ENCODE measurements around the gene OR2T34. TPM values are rescaled to one million over a fixed set of nuclear protein-coding genes. Genes with fewer than 3 reads are reported as not detected.
"Not testable (repeated sequence)": the region's sequence is repeated elsewhere in the genome, so short reads cannot be mapped to it uniquely, and the experiment has no call there.

OR2T34 gene, protein sequence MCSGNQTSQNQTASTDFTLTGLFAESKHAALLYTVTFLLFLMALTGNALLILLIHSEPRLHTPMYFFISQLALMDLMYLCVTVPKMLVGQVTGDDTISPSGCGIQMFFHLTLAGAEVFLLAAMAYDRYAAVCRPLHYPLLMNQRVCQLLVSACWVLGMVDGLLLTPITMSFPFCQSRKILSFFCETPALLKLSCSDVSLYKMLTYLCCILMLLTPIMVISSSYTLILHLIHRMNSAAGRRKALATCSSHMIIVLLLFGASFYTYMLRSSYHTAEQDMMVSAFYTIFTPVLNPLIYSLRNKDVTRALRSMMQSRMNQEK
- not detected for total RNA-seq

- H3K27ac Mint-ChIP-seq; CTCF ChIA-PET; intact Hi-C loops (cut with micrococcal nuclease); H3K4me3 Mint-ChIP-seq; H3K9me3 Mint-ChIP-seq; H3K27me3 Mint-ChIP-seq (ENCODE audit: low read depth); DNase-seq; H3K36me3 Mint-ChIP-seq (ENCODE audit: low read depth): not testable (repeated sequence)
- H3K4me1 Mint-ChIP-seq (ENCODE audit: low read depth) = peaks cover 11% of the 10 kb centered on the region
Observed at GRCh38 chr1:248574657-248575056, at the start of gene OR2T34. TSS of gene OR2T34 (minus strand) at chr1:248574757. CDS start at chr1:248574757, 0 bp downstream.

DNA sequence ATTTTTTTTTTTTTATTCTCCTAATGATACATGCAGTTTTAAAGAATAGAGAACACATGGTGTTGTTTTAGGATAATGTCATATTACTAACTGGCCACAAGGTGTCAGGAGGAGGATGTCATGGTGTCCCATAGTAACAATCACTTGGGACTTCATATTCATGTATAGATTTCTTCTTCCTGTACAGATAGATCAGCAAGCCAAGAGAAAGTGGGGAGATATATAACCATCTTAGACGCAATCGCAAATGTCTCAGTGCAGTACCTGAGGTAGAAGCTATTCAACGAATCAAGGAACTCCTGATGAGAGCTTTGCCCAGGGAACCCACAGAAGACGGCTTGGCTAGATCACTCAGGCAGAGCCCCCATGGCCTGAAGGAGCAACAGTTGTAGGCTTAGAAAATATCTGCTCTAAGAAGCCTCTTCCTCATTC lies 48.0 kb upstream of the OR2T34 start:
- Mint-ChIP-seq H3K27ac (no peak overlapping the region), H3K4me1 (ENCODE audit: low read depth) (peaks cover 2% of the 10 kb centered on the region)

DNA sequence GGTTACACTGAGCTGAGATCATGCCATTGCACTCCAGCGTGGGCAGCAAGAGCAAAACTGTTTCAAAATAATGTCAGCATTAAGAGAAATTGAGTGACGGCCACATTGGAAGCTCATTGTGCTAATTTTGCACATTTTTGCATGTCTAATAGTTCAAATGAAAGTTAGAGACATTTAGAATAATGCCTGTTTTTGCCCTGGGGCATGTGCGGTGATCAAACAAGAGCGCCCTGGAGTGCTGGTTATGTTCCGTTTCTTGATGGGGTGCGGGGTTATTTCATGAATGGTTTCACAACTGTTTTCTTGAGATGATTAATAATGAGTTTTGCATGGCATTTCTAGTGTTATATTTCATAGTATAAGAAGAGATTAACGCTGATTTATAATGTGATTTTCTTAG lies 47.2 kb upstream of the OR2T34 start:
- Mint-ChIP-seq H3K4me1 (ENCODE audit: low read depth) (peaks cover 2% of the 10 kb centered on the region), H3K9me3 (no peaks in the 10 kb centered on the region), H3K27me3 (ENCODE audit: low read depth) (no peaks in the 10 kb centered on the region), H3K4me3 (no peak overlapping the region), H3K36me3 (ENCODE audit: low read depth) (no peaks in the 10 kb centered on the region), H3K27ac (no peak overlapping the region)
- CTCF ChIA-PET = interaction anchor here (0.6 to 5.5 kb wide), 11 partner anchors 7 to 187 kb away, joined by 3 to 53 read pairs (median 3); no protein-coding TSS in a partner anchor
- intact Hi-C loops (cut with micrococcal nuclease) = loop anchor here (1.0 kb wide), 2 partner anchors 65 to 186 kb away; no protein-coding TSS in a partner anchor
- no peak for DNase-seq

More for the DNA sequence above, 48.0 kb upstream of the OR2T34 start:
- CTCF ChIA-PET = interaction anchor here (0.7 to 5.5 kb wide), 11 partner anchors 8 to 1572 kb away, joined by 3 to 53 read pairs (median 4); no protein-coding TSS in a partner anchor
- Mint-ChIP-seq H3K36me3 (ENCODE audit: low read depth) (no peaks in the 10 kb centered on the region), H3K9me3 (no peaks in the 10 kb centered on the region), H3K4me3 (no peak overlapping the region), H3K27me3 (ENCODE audit: low read depth) (no peaks in the 10 kb centered on the region)
- DNase-seq = peak; percentile 19
- intact Hi-C loops (cut with micrococcal nuclease) = loop anchor here (1.0 kb wide), 2 partner anchors 64 to 185 kb away; no protein-coding TSS in a partner anchor

DNA sequence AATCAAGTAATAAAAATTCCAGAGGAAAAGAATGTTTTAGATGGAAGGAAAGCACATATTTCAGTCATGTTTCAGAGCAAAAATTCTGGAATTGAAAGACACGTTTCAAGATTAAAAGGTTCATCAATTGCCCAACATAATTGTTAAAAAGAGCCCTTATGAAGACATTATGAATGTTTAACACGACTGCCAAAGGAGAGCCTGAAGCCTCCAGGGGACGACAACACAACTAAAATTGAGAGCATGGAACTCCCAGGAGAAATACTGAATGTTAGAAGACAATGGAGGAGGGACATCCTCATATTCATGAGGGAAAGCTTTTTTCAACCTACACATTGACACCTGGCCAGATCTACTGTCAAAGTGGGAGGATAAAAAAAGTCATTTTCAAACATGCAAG lies 44.3 kb upstream of the OR2T34 start:
- CTCF ChIA-PET = interaction anchor here (1.0 to 1.9 kb wide), 4 partner anchors 9 to 207 kb away, joined by 3 to 9 read pairs (median 4); no protein-coding TSS in a partner anchor
- Mint-ChIP-seq H3K27ac (no peak overlapping the region), H3K9me3 (no peaks in the 10 kb centered on the region), H3K36me3 (ENCODE audit: low read depth) (no peaks in the 10 kb centered on the region), H3K4me1 (ENCODE audit: low read depth) (peaks cover 7% of the 10 kb centered on the region), H3K4me3 (no peak overlapping the region), H3K27me3 (ENCODE audit: low read depth) (no peaks in the 10 kb centered on the region)
- intact Hi-C loops (cut with micrococcal nuclease) = loop anchor here (2.0 to 5.0 kb wide), 2 partner anchors 376 to 682 kb away; no protein-coding TSS in a partner anchor
- peak; percentile 82 for DNase-seq

- no peaks in the 10 kb centered on the region for H3K36me3 Mint-ChIP-seq (ENCODE audit: low read depth)
- peaks cover 14% of the 10 kb centered on the region for H3K4me1 Mint-ChIP-seq (ENCODE audit: low read depth)
- H3K27ac Mint-ChIP-seq = no peak overlapping the region
- CTCF ChIA-PET = interaction anchor here (0.8 to 1.2 kb wide), 2 partner anchors 187 to 189 kb away, joined by 3 read pairs; no protein-coding TSS in a partner anchor
- H3K4me3 Mint-ChIP-seq = no peak overlapping the region
- no peak for DNase-seq
- no peaks in the 10 kb centered on the region for H3K9me3 Mint-ChIP-seq
- no peaks in the 10 kb centered on the region for H3K27me3 Mint-ChIP-seq (ENCODE audit: low read depth)
- intact Hi-C loops (cut with micrococcal nuclease) = loop anchor here (2.0 to 5.0 kb wide), 2 partner anchors 375 to 681 kb away; no protein-coding TSS in a partner anchor
Observed at GRCh38 chr1:248618119-248618518, 43.6 kb upstream of the OR2T34 start.

DNA sequence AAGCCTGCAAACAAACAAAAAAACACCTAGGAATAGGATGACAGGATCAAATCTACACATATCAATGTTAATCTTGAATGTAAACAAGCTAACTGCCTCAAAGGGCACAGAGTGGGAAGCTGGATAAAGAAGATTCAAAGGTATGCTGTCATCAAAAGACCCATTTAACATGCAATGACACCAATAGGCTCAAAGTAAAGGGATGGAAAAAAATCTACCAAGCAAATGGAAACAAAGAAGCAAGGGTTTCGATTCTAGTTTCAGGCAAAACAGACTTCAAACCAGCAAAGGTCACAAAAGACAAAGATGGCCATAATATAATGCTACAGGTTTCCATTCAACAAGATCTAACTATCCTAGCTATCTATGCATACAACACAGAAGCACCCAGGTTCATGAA lies 39.2 kb upstream of the OR2T34 start:
- H3K4me3 Mint-ChIP-seq = no peak overlapping the region
- H3K4me1 Mint-ChIP-seq (ENCODE audit: low read depth) = peaks cover 31% of the 10 kb centered on the region
- intact Hi-C loops (cut with micrococcal nuclease) = loop anchor here (2.0 to 5.0 kb wide), 2 partner anchors 133 to 214 kb away; partner anchors contain the start of gene SH3BP5L
- H3K27ac Mint-ChIP-seq = peak overlapping the region; percentile 33
- no peaks in the 10 kb centered on the region for H3K36me3 Mint-ChIP-seq (ENCODE audit: low read depth)
- CTCF ChIA-PET = interaction anchor here (1.1 to 1.5 kb wide), 2 partner anchors 9 to 210 kb away, joined by 6 read pairs; no protein-coding TSS in a partner anchor
- no peaks in the 10 kb centered on the region for H3K27me3 Mint-ChIP-seq (ENCODE audit: low read depth)
- no peaks in the 10 kb centered on the region for H3K9me3 Mint-ChIP-seq
- DNase-seq = no peak

- CTCF ChIA-PET = interaction anchor here (0.6 to 1.3 kb wide), 4 partner anchors 10 to 211 kb away, joined by 3 to 5 read pairs (median 3); no protein-coding TSS in a partner anchor
- Mint-ChIP-seq H3K9me3 (no peaks in the 10 kb centered on the region), H3K27ac (no peak overlapping the region), H3K27me3 (ENCODE audit: low read depth) (no peaks in the 10 kb centered on the region), H3K36me3 (ENCODE audit: low read depth) (no peaks in the 10 kb centered on the region), H3K4me3 (no peak overlapping the region), H3K4me1 (ENCODE audit: low read depth) (peaks cover 29% of the 10 kb centered on the region)
- intact Hi-C loops (cut with micrococcal nuclease) = loop anchor here (1.0 to 5.0 kb wide), 3 partner anchors 131 to 215 kb away; partner anchors contain the start of gene SH3BP5L
- peak; percentile 53 for DNase-seq
Observed at GRCh38 chr1:248611883-248612414, 37.4 kb upstream of the OR2T34 start.

- Mint-ChIP-seq H3K9me3 (no peaks in the 10 kb centered on the region), H3K36me3 (ENCODE audit: low read depth) (no peaks in the 10 kb centered on the region), H3K27me3 (ENCODE audit: low read depth) (no peaks in the 10 kb centered on the region), H3K4me1 (ENCODE audit: low read depth) (peaks cover 29% of the 10 kb centered on the region), H3K27ac (no peak overlapping the region), H3K4me3 (no peak overlapping the region)
- DNase-seq = no peak
- CTCF ChIA-PET = interaction anchor here (1.2 to 1.5 kb wide), 2 partner anchors 9 to 76 kb away, joined by 3 to 6 read pairs; no protein-coding TSS in a partner anchor
- intact Hi-C loops (cut with micrococcal nuclease) = loop anchor here (5.0 kb wide), 1 partner anchor 217 kb away; the partner anchor contains the start of gene SH3BP5L
Observed at GRCh38 chr1:248610301-248610700, 35.7 kb upstream of the OR2T34 start.

DNA sequence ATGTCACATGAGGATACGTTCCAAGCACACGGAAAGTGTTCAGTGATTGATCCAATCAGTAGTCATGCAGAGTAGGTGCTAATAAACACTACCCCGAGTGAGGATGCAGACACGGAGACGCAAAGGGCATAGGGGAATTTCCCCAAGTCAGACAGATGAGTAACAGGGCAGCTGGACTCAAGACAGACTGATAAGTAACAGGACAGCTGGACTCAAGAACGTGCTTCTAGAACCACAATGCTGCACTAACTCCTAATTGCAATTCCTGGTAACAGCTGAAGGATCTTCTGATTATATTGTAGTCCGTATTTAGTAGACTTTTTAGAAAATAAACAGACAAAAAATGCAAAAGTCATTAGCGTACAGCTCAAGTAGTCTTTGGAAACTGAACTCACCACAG lies 24.8 kb upstream of the OR2T34 start:
- intact Hi-C loops (cut with micrococcal nuclease) = no loop called here
- CTCF ChIA-PET = no interaction called here
- H3K36me3 Mint-ChIP-seq (ENCODE audit: low read depth) = no peaks in the 10 kb centered on the region

DNA sequence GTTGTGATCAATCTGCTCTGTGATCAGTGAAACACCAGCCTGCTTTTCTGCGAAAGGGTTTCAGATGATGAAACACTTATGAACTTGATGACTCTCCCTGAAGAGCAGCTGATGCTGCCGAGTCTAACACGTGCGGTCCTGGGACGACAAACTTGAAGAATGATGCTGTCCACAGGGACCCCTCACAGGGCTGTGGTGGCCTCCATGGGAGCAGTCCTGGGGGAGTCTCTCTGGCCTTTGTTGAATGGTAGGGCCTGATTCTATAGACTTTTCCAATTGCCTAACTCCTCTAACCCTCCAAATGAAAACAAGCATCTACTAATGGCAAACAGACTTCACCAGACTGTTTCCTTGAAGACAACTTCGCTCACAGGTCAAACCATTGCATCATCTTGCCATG lies 23.0 kb upstream of the OR2T34 start, which contains the start of gene OR2T10:
Gene OR2T10 (minus strand): TSS at position 112 of the 400 bp plus-strand sequence. CDS start 3,932 bp downstream, outside the sequence.
- no peak within 1 kb of the TSS for H3K27ac Mint-ChIP-seq
- intact Hi-C loops (cut with micrococcal nuclease) = no loop called here
- no peak for DNase-seq
- H3K9me3 Mint-ChIP-seq = no peaks in the 10 kb centered on the region
- H3K27me3 Mint-ChIP-seq (ENCODE audit: low read depth) = no peaks in the 10 kb centered on the region
- H3K4me3 Mint-ChIP-seq = no peak within 1 kb of the TSS
- H3K4me1 Mint-ChIP-seq (ENCODE audit: low read depth) = peaks cover 7% of the 10 kb centered on the region
- CTCF ChIA-PET = no interaction called here
- no peaks in the 10 kb centered on the region for H3K36me3 Mint-ChIP-seq (ENCODE audit: low read depth)

More for the DNA sequence above, 24.8 kb upstream of the OR2T34 start:
- H3K4me1 Mint-ChIP-seq (ENCODE audit: low read depth) = peaks cover 7% of the 10 kb centered on the region
- no peaks in the 10 kb centered on the region for H3K27me3 Mint-ChIP-seq (ENCODE audit: low read depth)
- DNase-seq = no peak
- no peak overlapping the region for H3K4me3 Mint-ChIP-seq
- no peak overlapping the region for H3K27ac Mint-ChIP-seq
- no peaks in the 10 kb centered on the region for H3K9me3 Mint-ChIP-seq

- Mint-ChIP-seq H3K4me1 (ENCODE audit: low read depth) (peaks cover 7% of the 10 kb centered on the region), H3K9me3 (no peaks in the 10 kb centered on the region), H3K36me3 (ENCODE audit: low read depth) (no peaks in the 10 kb centered on the region), H3K4me3 (no peak overlapping the region), H3K27me3 (ENCODE audit: low read depth) (no peaks in the 10 kb centered on the region), H3K27ac (no peak overlapping the region)
- CTCF ChIA-PET = no interaction called here
- DNase-seq = no peak
- intact Hi-C loops (cut with micrococcal nuclease) = no loop called here
Observed at GRCh38 chr1:248596615-248597014, 22.1 kb upstream of the OR2T34 start.

DNA sequence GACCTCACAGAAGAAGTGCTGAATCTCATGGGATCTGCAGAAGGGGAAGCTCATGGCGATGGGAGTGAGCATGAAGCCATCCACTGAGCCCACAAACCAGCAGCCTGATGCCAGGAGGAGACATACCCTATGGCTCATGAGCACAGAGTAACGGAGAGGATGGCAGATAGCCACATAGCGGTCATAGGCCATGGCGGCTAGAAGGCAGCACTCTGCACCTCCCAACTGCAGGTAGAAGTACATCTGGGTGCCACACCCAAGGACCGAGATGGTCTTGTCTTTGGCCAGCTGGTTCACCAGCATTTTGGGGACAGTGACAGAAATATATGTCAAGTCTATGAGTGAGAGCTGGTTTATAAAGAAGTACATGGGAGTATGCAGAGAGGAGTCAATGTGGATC lies 18.7 kb upstream of the OR2T34 start:
- no peak overlapping the region for H3K4me3 Mint-ChIP-seq
- intact Hi-C loops (cut with micrococcal nuclease) = no loop called here
- DNase-seq = no peak
- no peaks in the 10 kb centered on the region for H3K9me3 Mint-ChIP-seq
- CTCF ChIA-PET = interaction anchor here (0.6 kb wide), 1 partner anchor 176 kb away, joined by 3 read pairs; no protein-coding TSS in a partner anchor
- no peaks in the 10 kb centered on the region for H3K36me3 Mint-ChIP-seq (ENCODE audit: low read depth)
- H3K4me1 Mint-ChIP-seq (ENCODE audit: low read depth) = peaks cover 7% of the 10 kb centered on the region
- H3K27me3 Mint-ChIP-seq (ENCODE audit: low read depth) = no peaks in the 10 kb centered on the region
- no peak overlapping the region for H3K27ac Mint-ChIP-seq

Measured in activated naive CD4-positive, alpha-beta T cell treated with anti-CD3 and anti-CD28 coated beads for 36 hours (primary cell).